HEK293 (cell line): ENCODE results near the gene HRH2.

Experiments used
- CTCF ChIA-PET: fragments of 350-600 bp; formaldehyde crosslinking; extraction: SDS; loops from one replicate; lab custom pipeline; 2021; ENCODE audit warnings: antibody characterized with exemption; lab: Yijun Ruan, JAX
- POLR2A ChIA-PET: fragments of 300-600 bp; formaldehyde crosslinking; extraction: SDS; loops from one replicate; lab custom pipeline; 2020; ENCODE audit warnings: antibody characterized with exemption, inconsistent platforms; lab: Yijun Ruan, JAX
- H3K27ac ChIP-seq: fragments of 200-500 bp; sonication (Bioruptor generic); 2 replicates; pipeline ENCODE4 v1.5.1; 2014; ENCODE audit warnings: low read depth, low read length, control low read depth, inconsistent platforms; ENCODE audit errors: extremely low read depth
- H3K36me3 ChIP-seq, 2 experiments: fragments of 200-500 bp in 1 of 2; sonication (Bioruptor generic) in 1 of 2; 1 replicate in 1 of 2; 2 replicates in 1 of 2; pipeline ENCODE4 v1.5.1; 2014 to 2017; ENCODE audit warnings: inconsistent platforms in 2 of 2, low read length in 2 of 2; ENCODE audit not compliant: control insufficient read depth in 2 of 2, insufficient read depth in 1 of 2
- H3K4me1 ChIP-seq: fragments of 200-500 bp; sonication (Bioruptor generic); 2 replicates; pipeline ENCODE4 v1.5.1; 2014; ENCODE audit warnings: mild to moderate bottlenecking, low read length, inconsistent platforms; ENCODE audit not compliant: control insufficient read depth, insufficient read depth
- H3K4me3 ChIP-seq: 2 replicates; pipeline ENCODE4 v1.5.1; 2011; ENCODE audit warnings: low read depth, mild to moderate bottlenecking, control low read depth, low read length, moderate library complexity
- H3K9me3 ChIP-seq: fragments of 200-500 bp; sonication (Bioruptor generic); 2 replicates; pipeline ENCODE4 v1.5.1; 2014; ENCODE audit warnings: low read depth, low read length, inconsistent platforms; ENCODE audit not compliant: control insufficient read depth, insufficient read depth
- EGR2 ChIP-seq: fragments of 450-650 bp; formaldehyde crosslinking; IDR thresholded peaks from 2 replicates; pipeline ENCODE4 v1.5.1; 2016; ENCODE audit warnings: low read depth, missing biosample characterization, missing genetic modification characterization
- FEZF1 ChIP-seq: fragments of 450-650 bp; formaldehyde crosslinking; IDR thresholded peaks from 2 replicates; pipeline ENCODE4 v1.5.1; 2016; ENCODE audit warnings: missing biosample characterization, missing genetic modification characterization
- HOXD13 ChIP-seq: sonication (generic); formaldehyde crosslinking; IDR thresholded peaks from 2 replicates; pipeline ENCODE4 v1.8.0; 2022; ENCODE audit warnings: missing genetic modification reagents, borderline replicate concordance
- KLF10 ChIP-seq: fragments of 450-650 bp; IDR thresholded peaks from 2 replicates; pipeline ENCODE4 v1.5.1; 2018; ENCODE audit warnings: missing biosample characterization, mild to moderate bottlenecking, missing genetic modification characterization
- KLF16 ChIP-seq: fragments of 450-650 bp; formaldehyde crosslinking; IDR thresholded peaks from 2 replicates; pipeline ENCODE4 v1.5.1; 2017; ENCODE audit warnings: missing biosample characterization, missing genetic modification characterization
- PBX3 ChIP-seq: sonication (generic); formaldehyde crosslinking; IDR thresholded peaks from 2 replicates; pipeline ENCODE4 v1.8.1; 2022; ENCODE audit warnings: mild to moderate bottlenecking, moderate library complexity, missing genetic modification reagents
- WT1 ChIP-seq: fragments of 450-650 bp; formaldehyde crosslinking; IDR thresholded peaks from 2 replicates; pipeline ENCODE4 v1.5.1; 2016; ENCODE audit warnings: missing biosample characterization, missing genetic modification characterization
- ZBTB10 ChIP-seq: fragments of 450-650 bp; formaldehyde crosslinking; IDR thresholded peaks from 2 replicates; pipeline ENCODE4 v1.5.1; 2016; ENCODE audit warnings: missing biosample characterization, missing genetic modification characterization
- ZBTB8A ChIP-seq: fragments of 450-650 bp; formaldehyde crosslinking; IDR thresholded peaks from 2 replicates; pipeline ENCODE4 v1.5.1; 2016; ENCODE audit warnings: missing biosample characterization, missing genetic modification characterization
- ZFP3 ChIP-seq: fragments of 450-650 bp; formaldehyde crosslinking; IDR thresholded peaks from 2 replicates; pipeline ENCODE4 v1.5.1; 2016; ENCODE audit warnings: low read depth, missing biosample characterization, missing genetic modification characterization
- ZNF169 ChIP-seq: fragments of 450-650 bp; formaldehyde crosslinking; IDR thresholded peaks from 2 replicates; pipeline ENCODE4 v1.5.1; 2016; ENCODE audit warnings: missing biosample characterization, missing genetic modification characterization
- ZNF184 ChIP-seq: fragments of 450-650 bp; IDR thresholded peaks from 2 replicates; pipeline ENCODE4 v1.5.1; 2018; ENCODE audit warnings: missing biosample characterization, mild to moderate bottlenecking, missing genetic modification characterization
- ZNF513 ChIP-seq: fragments of 450-650 bp; IDR thresholded peaks from 2 replicates; pipeline ENCODE4 v1.5.1; 2018; ENCODE audit warnings: missing biosample characterization, missing genetic modification characterization
- ZNF518A ChIP-seq: fragments of 450-650 bp; formaldehyde crosslinking; conservative IDR thresholded peaks from 2 replicates; pipeline ENCODE4 v1.5.1; 2016; ENCODE audit warnings: low read depth, missing biosample characterization, missing genetic modification characterization
- ZNF530 ChIP-seq: fragments of 450-650 bp; formaldehyde crosslinking; IDR thresholded peaks from 2 replicates; pipeline ENCODE4 v1.5.1; 2016; ENCODE audit warnings: low read depth, missing biosample characterization, missing genetic modification characterization
- ZNF560 ChIP-seq: fragments of 450-650 bp; formaldehyde crosslinking; IDR thresholded peaks from 2 replicates; pipeline ENCODE4 v1.5.1; 2017; ENCODE audit warnings: missing biosample characterization, missing genetic modification characterization, borderline replicate concordance
- ZNF571 ChIP-seq: fragments of 450-650 bp; formaldehyde crosslinking; IDR thresholded peaks from 2 replicates; pipeline ENCODE4 v1.5.0; 2017; ENCODE audit warnings: missing biosample characterization, missing genetic modification characterization
- ZNF626 ChIP-seq: fragments of 450-650 bp; sonication (Bioruptor Pico); formaldehyde crosslinking; IDR thresholded peaks from 2 replicates; pipeline ENCODE4 v1.5.1; 2018; ENCODE audit warnings: missing biosample characterization, missing genetic modification characterization, inconsistent platforms
- ZNF76 ChIP-seq: fragments of 450-650 bp; formaldehyde crosslinking; IDR thresholded peaks from 2 replicates; pipeline ENCODE4; 2016; ENCODE audit warnings: low read depth, missing biosample characterization, missing genetic modification characterization, borderline replicate concordance
- ZNF777 ChIP-seq: fragments of 450-650 bp; formaldehyde crosslinking; IDR thresholded peaks from 2 replicates; pipeline ENCODE4 v1.5.1; 2017; ENCODE audit warnings: missing biosample characterization, missing genetic modification characterization, borderline replicate concordance

The HRH2 gene

GRCh38 chr5:175663186-175664184 lies 5.6 kb downstream of the HRH2 start:
- H3K4me3 ChIP-seq: no peak overlapping the region
- ChIA-PET POLR2A (no interaction called here), CTCF (interaction anchor here (0.7 kb wide), 1 partner anchor 212 kb away, joined by 4 read pairs; no protein-coding TSS in a partner anchor)
- TF ChIP-seq FEZF1 (tag by site-specific recombination) (peak; percentile 37; the same call in 1 of the 2 replicates), KLF10 (no peak), ZNF626 (tag by site-specific recombination) (no peak), EGR2 (peak; percentile 19; the same call in 1 of the 2 replicates)
- no peaks in the 10 kb centered on the region for H3K9me3 ChIP-seq
- H3K4me1 ChIP-seq: no peaks in the 10 kb centered on the region
- no peak overlapping the region for H3K27ac ChIP-seq
- H3K36me3 ChIP-seq: no peaks in the 10 kb centered on the region

GRCh38 chr5:175664723-175665122 lies 6.9 kb downstream of the HRH2 start:
- ChIA-PET POLR2A (no interaction called here), CTCF (interaction anchor here (0.6 to 2.1 kb wide), 2 partner anchors 131 to 219 kb away, joined by 3 to 10 read pairs; no protein-coding TSS in a partner anchor)
- Histone ChIP-seq H3K27ac (no peak overlapping the region), H3K9me3 (no peaks in the 10 kb centered on the region), H3K4me3 (no peak overlapping the region), H3K36me3 (no peaks in the 10 kb centered on the region), H3K4me1 (no peaks in the 10 kb centered on the region)
- no peak for TF ChIP-seq ZBTB8A (tag by site-specific recombination)
- no peak for TF ChIP-seq ZNF169 (tag by site-specific recombination)
- TF ChIP-seq ZNF184 (tag by site-specific recombination): no peak
- no peak for TF ChIP-seq KLF16 (tag by site-specific recombination)

GRCh38 chr5:175666216-175666615 lies 8.3 kb downstream of the HRH2 start:
- H3K9me3 ChIP-seq: no peaks in the 10 kb centered on the region
- ChIA-PET CTCF (interaction anchor here (2.1 kb wide), 1 partner anchor 132 kb away, joined by 10 read pairs; no protein-coding TSS in a partner anchor), POLR2A (no interaction called here)
- no peak overlapping the region for H3K27ac ChIP-seq
- H3K4me1 ChIP-seq: no peaks in the 10 kb centered on the region
- H3K4me3 ChIP-seq: no peak overlapping the region
- H3K36me3 ChIP-seq: no peaks in the 10 kb centered on the region
- TF ChIP-seq HOXD13 (no peak), ZNF76 (tag by site-specific recombination) (no peak), ZNF777 (tag by site-specific recombination) (no peak), ZNF560 (no peak), WT1 (tag by site-specific recombination) (no peak), ZNF571 (no peak), ZBTB10 (tag by site-specific recombination) (no peak), ZNF513 (tag by site-specific recombination) (no peak), ZNF530 (tag by site-specific recombination) (no peak), ZFP3 (tag by site-specific recombination) (no peak), PBX3 (CRISPR knock-in tag) (no peak), ZNF518A (tag by site-specific recombination) (no peak)
